ENCODE data around the gene SUMO2. TPM values are rescaled to one million over a fixed set of nuclear protein-coding genes. Genes with fewer than 3 reads are reported as not detected.

The SUMO2 gene
- total RNA-seq, 4 donors from 2014 or later, result 38.1 to 62.9 (median 59.8) TPM

DNA sequence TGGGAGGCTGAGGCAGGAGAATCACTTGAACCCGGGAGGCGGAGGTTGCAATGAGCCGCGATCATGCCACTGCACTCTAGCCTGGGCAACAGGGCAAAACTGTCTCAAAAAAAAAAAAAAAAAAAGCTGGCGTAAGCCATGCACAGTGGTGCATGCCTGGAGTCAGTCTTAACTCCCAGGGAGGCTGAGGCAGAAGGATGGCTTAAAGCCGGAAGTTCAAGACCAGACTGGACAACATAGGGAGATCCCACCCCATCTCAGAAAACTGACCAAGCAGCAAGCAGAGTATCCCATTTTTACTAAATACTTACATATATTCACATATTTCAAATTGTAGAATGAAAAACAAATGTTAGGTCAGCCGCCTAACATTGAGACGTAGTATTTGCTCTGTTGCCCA, 55.8 kb downstream of the SUMO2 start:
- Histone ChIP-seq H3K27ac (no peak overlapping the region), H3K9me3 (no peaks in the 10 kb centered on the region)
- 91 to 93% methylated on average over 8 of the region's 8 CpGs for WGBS, 2 donors

DNA sequence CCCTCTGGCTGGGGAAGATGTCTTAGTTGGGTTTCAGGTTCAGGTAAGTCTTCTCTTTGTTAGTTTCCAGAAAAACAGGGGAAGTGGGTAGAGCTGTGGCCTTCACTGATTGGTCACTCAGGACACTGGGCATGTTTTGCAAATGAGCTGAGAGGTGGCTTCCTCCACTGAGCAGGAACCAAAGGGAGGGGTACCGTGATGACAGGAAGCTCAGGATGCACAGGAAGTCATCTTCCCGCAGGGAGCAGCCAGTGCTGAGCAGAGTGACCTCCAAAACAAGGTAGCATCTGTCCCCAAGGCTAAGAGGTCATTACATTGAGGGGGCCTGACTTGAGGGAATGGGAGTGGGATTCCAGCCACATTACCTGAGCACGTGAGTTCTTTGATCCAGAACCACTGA, 56.8 kb downstream of the SUMO2 start:
- DNase-seq (ENCODE audit: low spot score in 2 of 2), result no peak
- Histone ChIP-seq H3K27ac (no peak overlapping the region), H3K36me3 (peaks cover 0 to 28% (median 0%) of the 10 kb centered on the region in 3 donors), H3K27me3 (no peaks in the 10 kb centered on the region), H3K9me3 (no peaks in the 10 kb centered on the region), H3K4me1 (peaks cover 0 to 20% (median 3%) of the 10 kb centered on the region in 4 donors), H3K4me3 (no peak overlapping the region)
- TF ChIP-seq POLR2A (IDR thresholded peaks at IDR 0.05) (no peak), EP300 (IDR thresholded peaks at IDR 0.05) (no peak)
- TF ChIP-seq, protein P1, sequence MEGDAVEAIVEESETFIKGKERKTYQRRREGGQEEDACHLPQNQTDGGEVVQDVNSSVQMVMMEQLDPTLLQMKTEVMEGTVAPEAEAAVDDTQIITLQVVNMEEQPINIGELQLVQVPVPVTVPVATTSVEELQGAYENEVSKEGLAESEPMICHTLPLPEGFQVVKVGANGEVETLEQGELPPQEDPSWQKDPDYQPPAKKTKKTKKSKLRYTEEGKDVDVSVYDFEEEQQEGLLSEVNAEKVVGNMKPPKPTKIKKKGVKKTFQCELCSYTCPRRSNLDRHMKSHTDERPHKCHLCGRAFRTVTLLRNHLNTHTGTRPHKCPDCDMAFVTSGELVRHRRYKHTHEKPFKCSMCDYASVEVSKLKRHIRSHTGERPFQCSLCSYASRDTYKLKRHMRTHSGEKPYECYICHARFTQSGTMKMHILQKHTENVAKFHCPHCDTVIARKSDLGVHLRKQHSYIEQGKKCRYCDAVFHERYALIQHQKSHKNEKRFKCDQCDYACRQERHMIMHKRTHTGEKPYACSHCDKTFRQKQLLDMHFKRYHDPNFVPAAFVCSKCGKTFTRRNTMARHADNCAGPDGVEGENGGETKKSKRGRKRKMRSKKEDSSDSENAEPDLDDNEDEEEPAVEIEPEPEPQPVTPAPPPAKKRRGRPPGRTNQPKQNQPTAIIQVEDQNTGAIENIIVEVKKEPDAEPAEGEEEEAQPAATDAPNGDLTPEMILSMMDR (IDR thresholded peaks at IDR 0.05), result no peak
- 39 to 41% methylated on average over 3 of the region's 3 CpGs for WGBS, 2 donors

More for the DNA sequence above, 55.8 kb downstream of the SUMO2 start:
- H3K36me3 ChIP-seq, result peaks cover 0 to 21% (median 0%) of the 10 kb centered on the region in 3 donors
- H3K27me3 ChIP-seq, result no peaks in the 10 kb centered on the region
- H3K4me3 ChIP-seq, result no peak overlapping the region
- no peak for DNase-seq (ENCODE audit: low spot score in 2 of 2)
- peaks cover 0 to 22% (median 4%) of the 10 kb centered on the region in 4 donors for H3K4me1 ChIP-seq
- TF ChIP-seq, protein P1 (IDR thresholded peaks at IDR 0.05), result no peak
- TF ChIP-seq POLR2A (IDR thresholded peaks at IDR 0.05), result no peak
- no peak for TF ChIP-seq EP300 (IDR thresholded peaks at IDR 0.05)

DNA sequence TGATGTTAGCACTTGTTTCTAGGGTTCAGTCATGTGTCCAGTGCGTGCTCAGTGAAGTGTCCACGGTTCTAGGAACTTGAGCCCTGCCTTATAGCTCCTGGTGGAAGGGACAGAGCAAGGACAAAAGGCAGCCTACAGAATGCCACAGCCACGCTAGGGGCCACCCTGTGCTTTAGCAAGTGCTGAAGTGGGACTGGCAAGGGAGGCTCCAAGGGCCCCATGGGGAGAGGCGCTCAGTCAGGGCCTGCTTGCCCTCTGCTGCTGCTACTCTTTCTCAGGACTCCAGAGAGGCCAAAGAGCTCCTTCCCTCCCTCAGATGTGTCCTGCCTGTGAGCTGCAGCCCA, 58.0 kb downstream of the SUMO2 start:
- TF ChIP-seq EP300 (IDR thresholded peaks at IDR 0.05), result no peak
- TF ChIP-seq, protein P1 (IDR thresholded peaks at IDR 0.05), result no peak
- no peak for TF ChIP-seq POLR2A (IDR thresholded peaks at IDR 0.05)
- no peaks in the 10 kb centered on the region for H3K27me3 ChIP-seq
- peak overlapping the region in 1 of 4 donors; percentile 77 for H3K27ac ChIP-seq
- peaks cover 0 to 12% (median 3%) of the 10 kb centered on the region in 4 donors for H3K4me1 ChIP-seq
- no peak overlapping the region for H3K4me3 ChIP-seq
- WGBS, 2 donors, result 92 to 96% methylated on average over 3 to 4 of the region's 4 CpGs
- no peaks in the 10 kb centered on the region for H3K9me3 ChIP-seq
- H3K36me3 ChIP-seq, result peaks cover 0 to 27% (median 0%) of the 10 kb centered on the region in 3 donors
- DNase-seq (ENCODE audit: low spot score in 2 of 2), result no peak

DNA sequence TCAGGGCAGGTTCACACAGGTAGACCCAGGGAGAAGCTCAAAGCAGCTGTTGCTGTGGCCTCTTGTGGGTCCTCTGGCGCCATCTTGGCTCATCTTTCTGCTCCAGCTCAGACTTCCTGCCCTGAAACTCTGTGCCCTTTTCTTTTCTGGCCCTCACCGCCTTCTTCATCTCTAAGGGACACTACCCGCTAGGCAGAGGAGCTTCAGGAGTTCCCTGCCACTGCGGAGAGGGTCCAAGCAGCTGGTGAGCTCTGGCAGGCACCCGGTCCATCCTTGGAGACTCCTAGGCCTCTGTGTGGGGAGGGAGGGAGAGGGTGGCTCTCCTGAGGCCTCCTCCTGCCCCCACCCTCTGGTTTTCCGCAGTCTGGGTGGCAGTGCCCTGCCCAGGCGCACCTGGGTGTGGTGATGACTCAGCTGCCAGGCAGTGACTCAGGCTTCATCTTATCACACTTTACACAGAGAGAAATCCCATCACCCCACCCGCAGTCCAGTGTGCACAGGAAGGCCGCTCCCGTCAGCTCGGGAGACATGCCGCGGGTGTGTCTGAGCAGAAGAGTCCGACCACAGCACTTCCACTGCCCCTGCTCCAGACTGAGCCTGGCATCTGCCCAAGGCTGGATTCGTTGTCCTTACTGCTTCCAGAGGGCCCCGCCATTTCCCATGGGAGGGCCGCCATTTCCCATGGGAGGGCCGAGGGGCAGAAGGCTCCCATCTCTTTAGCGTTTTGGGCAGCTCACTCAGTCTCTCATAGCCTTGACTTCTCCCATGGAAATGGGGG, 58.5 kb downstream of the SUMO2 start:
- no peak for TF ChIP-seq POLR2A (IDR thresholded peaks at IDR 0.05)
- TF ChIP-seq, protein P1 (IDR thresholded peaks at IDR 0.05), result no peak
- TF ChIP-seq EP300 (IDR thresholded peaks at IDR 0.05), result no peak
- Histone ChIP-seq H3K36me3 (peaks cover 0 to 24% (median 0%) of the 10 kb centered on the region in 3 donors), H3K27me3 (no peaks in the 10 kb centered on the region), H3K9me3 (no peaks in the 10 kb centered on the region), H3K27ac (peak overlapping the region in 1 of 4 donors; percentile 77), H3K4me1 (peaks cover 0 to 15% (median 3%) of the 10 kb centered on the region in 4 donors), H3K4me3 (no peak overlapping the region)
- WGBS, 2 donors, result 80 to 85% methylated on average over 15 to 19 of the region's 19 CpGs
- no peak for DNase-seq (ENCODE audit: low spot score in 2 of 2)

DNA sequence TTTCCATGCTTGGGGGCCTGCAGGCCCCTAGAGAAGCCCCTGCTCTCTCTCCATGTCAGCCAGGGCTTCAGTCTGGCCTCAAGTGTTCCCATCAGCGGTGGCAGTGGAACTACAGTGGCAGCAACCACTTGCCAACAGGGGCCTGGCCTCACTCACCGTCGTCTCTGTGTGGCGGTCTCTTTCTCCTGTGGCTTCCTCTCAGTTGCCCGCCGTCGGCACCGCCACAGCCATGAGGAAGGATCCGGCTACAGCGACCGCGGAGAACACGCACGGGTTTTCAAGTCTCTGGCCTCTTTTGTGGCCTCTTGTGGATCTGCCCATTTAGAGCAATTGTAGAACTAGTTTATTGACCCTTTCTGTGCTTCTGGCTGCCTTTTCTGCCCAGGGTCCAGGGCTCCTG, 64.5 kb downstream of the SUMO2 start:
- 89 to 93% methylated on average over 14 of the region's 14 CpGs for WGBS, 2 donors
- peak overlapping the region in 1 of 4 donors; percentile 40 for H3K27ac ChIP-seq
- no peak for DNase-seq (ENCODE audit: low spot score in 2 of 2)
- no peaks in the 10 kb centered on the region for H3K27me3 ChIP-seq
- H3K9me3 ChIP-seq, result no peaks in the 10 kb centered on the region
- peaks cover 0 to 18% (median 0%) of the 10 kb centered on the region in 3 donors for H3K36me3 ChIP-seq
- no peak overlapping the region for H3K4me3 ChIP-seq
- TF ChIP-seq, protein P1 (IDR thresholded peaks at IDR 0.05), result no peak
- TF ChIP-seq EP300 (IDR thresholded peaks at IDR 0.05), result no peak
- TF ChIP-seq POLR2A (IDR thresholded peaks at IDR 0.05), result no peak
- peaks cover 0 to 40% (median 14%) of the 10 kb centered on the region in 4 donors for H3K4me1 ChIP-seq
